OCI-LY1 (cell line): Measurements from ENCODE around the gene HTRA3.

Source experiments
- EZH2 ChIP-seq: fragments of 200-600 bp; sonication (generic), shearing (Covaris generic); IDR thresholded peaks from 2 replicates; pipeline ENCODE4 v1.8.0; 2017; ENCODE audit warnings: borderline replicate concordance, mixed run types, mild to moderate bottlenecking, antibody characterized with exemption, low read length, moderate library complexity, mixed read lengths
- TF ChIP-seq, protein P1 (sequence below): fragments of 200-600 bp; sonication (generic), shearing (Covaris generic); IDR thresholded peaks from 2 replicates; pipeline ENCODE4 v1.5.1; 2017; ENCODE audit warnings: mild to moderate bottlenecking, antibody characterized with exemption, low read length, moderate library complexity, mixed read lengths

DNA sequence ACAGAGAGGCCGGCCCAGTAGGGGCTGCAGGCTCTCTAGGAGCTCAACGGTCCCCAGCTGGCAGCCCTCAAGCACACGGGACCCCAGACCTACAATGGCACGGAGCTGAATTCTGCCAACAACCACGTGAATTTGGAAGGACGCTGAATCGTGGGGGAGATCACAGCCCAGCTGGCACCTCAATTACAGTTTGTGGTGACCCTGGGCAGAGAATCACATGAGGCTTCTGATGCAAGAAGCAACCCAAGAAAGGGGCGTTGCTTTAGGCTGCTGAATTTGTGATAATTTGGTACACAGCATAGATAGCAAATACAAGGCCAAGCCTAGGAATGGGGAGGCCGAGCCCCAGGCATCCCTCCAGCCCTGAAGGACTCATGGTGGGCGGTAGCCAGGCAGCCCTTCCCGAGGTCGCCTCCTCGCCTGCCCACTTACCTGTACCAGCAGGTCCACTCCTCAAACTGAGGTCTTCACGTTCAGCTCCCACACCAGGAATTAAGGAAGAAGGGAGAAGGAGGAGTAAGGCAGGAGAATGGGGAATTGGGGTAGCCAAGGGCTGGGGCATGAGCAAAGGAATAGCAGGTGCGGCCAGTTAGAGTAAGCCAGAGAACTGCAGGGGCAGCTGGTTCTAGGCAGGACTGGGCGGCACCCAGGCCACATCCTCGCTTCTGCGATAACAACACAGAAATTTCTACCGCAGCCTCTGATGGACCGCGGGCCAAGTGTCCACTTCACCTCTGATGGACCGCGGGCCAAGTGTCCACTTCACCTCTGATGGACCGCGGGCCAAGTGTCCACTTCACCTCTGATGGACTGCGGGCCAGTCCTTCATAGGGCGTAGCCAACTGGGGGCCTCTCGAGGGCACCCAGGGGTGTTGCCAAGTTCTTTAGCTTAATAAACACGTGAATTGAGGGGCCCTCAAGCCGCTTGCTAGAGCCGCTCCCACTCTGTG, 23.4 kb upstream of the HTRA3 start:
- TF ChIP-seq, protein P1, sequence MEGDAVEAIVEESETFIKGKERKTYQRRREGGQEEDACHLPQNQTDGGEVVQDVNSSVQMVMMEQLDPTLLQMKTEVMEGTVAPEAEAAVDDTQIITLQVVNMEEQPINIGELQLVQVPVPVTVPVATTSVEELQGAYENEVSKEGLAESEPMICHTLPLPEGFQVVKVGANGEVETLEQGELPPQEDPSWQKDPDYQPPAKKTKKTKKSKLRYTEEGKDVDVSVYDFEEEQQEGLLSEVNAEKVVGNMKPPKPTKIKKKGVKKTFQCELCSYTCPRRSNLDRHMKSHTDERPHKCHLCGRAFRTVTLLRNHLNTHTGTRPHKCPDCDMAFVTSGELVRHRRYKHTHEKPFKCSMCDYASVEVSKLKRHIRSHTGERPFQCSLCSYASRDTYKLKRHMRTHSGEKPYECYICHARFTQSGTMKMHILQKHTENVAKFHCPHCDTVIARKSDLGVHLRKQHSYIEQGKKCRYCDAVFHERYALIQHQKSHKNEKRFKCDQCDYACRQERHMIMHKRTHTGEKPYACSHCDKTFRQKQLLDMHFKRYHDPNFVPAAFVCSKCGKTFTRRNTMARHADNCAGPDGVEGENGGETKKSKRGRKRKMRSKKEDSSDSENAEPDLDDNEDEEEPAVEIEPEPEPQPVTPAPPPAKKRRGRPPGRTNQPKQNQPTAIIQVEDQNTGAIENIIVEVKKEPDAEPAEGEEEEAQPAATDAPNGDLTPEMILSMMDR = no peak
- no peak for TF ChIP-seq EZH2
